H1 (cell line): Measurements from ENCODE around the gene ZNF614. TPM values are rescaled to one million over a fixed set of nuclear protein-coding genes. Genes with fewer than 3 reads are reported as not detected.

Experiments
- CBX8 ChIP-seq: fragments of 300-800, 300-1000 bp; sonication (generic); IDR thresholded peaks from 2 replicates; pipeline ENCODE4 v1.7.1; 2016; ENCODE audit warnings: low read depth, low read length, borderline replicate concordance
- EP300 ChIP-seq, 2 experiments: IDR thresholded peaks; 1 replicate in 1 of 2; 2 replicates in 1 of 2; pipeline ENCODE4 v1.6.1; 2011 to 2012; ENCODE audit warnings: low read depth in 2 of 2, low read length in 2 of 2, mild to moderate bottlenecking in 2 of 2, borderline replicate concordance in 1 of 2, inconsistent platforms in 1 of 2, moderate library complexity in 1 of 2
- EZH2 ChIP-seq: fragments of 200-600 bp; sonication (generic); IDR thresholded peaks from 2 replicates; pipeline ENCODE4 v1.7.1; 2012; ENCODE audit warnings: low read depth, mild to moderate bottlenecking, moderate library complexity, low read length, inconsistent platforms; ENCODE audit not compliant: severe bottlenecking
- KDM4A ChIP-seq: IDR thresholded peaks from one replicate; pipeline ENCODE4 v1.7.1; 2012; ENCODE audit warnings: low read depth, mild to moderate bottlenecking, moderate library complexity, low read length, inconsistent platforms; ENCODE audit not compliant: severe bottlenecking
- SP1 ChIP-seq: IDR thresholded peaks from 2 replicates; pipeline ENCODE4 v1.6.1; 2011; ENCODE audit warnings: low read depth, low read length
- polyA plus RNA-seq, 7 experiments: library from polyadenylated mRNA; depleted of rRNA in 3 of 7; stranded (reverse) in 5 of 7; unstranded in 2 of 7; fragments of >200 nt in 5 of 7; fragments of 200-250 nt in 2 of 7; gene quantifications; 1 replicate in 5 of 7; 2 replicates in 1 of 7; 4 replicates in 1 of 7; pipeline versions ENCODE4 v1.2.1 to v1.2.3, GENCODE V29; 2011 to 2013; ENCODE audit warnings: missing spikeins in 2 of 7, mixed read lengths in 2 of 7
- total RNA-seq: library from RNA; stranded (reverse); fragmentation: NEBNext Ultra II Directional; extraction: Animal tissue kit (Norgen Biotek cat#: 25700); gene quantifications from 2 replicates; pipeline ENCODE4 v1.2.1, GENCODE V29; 2021
- TF ChIP-seq, protein P1 (sequence below): fragments of 300-600 bp; sonication (generic); IDR thresholded peaks from 2 replicates; pipeline ENCODE4 v1.7.1; 2012; ENCODE audit warnings: low read length, moderate library complexity, mild to moderate bottlenecking, inconsistent platforms; ENCODE audit not compliant: insufficient replicate concordance

Gene ZNF614
- total and polyA plus RNA-seq, 2 of the 8 experiments (the other 6 are each of a cell fraction or from before 2014, with no cell fraction given), result 4.7 to 18.7 TPM

GRCh38 chr19:51983361-51983760 is 44.8 kb downstream of the ZNF614 start (continued):
- TF ChIP-seq, protein P1, sequence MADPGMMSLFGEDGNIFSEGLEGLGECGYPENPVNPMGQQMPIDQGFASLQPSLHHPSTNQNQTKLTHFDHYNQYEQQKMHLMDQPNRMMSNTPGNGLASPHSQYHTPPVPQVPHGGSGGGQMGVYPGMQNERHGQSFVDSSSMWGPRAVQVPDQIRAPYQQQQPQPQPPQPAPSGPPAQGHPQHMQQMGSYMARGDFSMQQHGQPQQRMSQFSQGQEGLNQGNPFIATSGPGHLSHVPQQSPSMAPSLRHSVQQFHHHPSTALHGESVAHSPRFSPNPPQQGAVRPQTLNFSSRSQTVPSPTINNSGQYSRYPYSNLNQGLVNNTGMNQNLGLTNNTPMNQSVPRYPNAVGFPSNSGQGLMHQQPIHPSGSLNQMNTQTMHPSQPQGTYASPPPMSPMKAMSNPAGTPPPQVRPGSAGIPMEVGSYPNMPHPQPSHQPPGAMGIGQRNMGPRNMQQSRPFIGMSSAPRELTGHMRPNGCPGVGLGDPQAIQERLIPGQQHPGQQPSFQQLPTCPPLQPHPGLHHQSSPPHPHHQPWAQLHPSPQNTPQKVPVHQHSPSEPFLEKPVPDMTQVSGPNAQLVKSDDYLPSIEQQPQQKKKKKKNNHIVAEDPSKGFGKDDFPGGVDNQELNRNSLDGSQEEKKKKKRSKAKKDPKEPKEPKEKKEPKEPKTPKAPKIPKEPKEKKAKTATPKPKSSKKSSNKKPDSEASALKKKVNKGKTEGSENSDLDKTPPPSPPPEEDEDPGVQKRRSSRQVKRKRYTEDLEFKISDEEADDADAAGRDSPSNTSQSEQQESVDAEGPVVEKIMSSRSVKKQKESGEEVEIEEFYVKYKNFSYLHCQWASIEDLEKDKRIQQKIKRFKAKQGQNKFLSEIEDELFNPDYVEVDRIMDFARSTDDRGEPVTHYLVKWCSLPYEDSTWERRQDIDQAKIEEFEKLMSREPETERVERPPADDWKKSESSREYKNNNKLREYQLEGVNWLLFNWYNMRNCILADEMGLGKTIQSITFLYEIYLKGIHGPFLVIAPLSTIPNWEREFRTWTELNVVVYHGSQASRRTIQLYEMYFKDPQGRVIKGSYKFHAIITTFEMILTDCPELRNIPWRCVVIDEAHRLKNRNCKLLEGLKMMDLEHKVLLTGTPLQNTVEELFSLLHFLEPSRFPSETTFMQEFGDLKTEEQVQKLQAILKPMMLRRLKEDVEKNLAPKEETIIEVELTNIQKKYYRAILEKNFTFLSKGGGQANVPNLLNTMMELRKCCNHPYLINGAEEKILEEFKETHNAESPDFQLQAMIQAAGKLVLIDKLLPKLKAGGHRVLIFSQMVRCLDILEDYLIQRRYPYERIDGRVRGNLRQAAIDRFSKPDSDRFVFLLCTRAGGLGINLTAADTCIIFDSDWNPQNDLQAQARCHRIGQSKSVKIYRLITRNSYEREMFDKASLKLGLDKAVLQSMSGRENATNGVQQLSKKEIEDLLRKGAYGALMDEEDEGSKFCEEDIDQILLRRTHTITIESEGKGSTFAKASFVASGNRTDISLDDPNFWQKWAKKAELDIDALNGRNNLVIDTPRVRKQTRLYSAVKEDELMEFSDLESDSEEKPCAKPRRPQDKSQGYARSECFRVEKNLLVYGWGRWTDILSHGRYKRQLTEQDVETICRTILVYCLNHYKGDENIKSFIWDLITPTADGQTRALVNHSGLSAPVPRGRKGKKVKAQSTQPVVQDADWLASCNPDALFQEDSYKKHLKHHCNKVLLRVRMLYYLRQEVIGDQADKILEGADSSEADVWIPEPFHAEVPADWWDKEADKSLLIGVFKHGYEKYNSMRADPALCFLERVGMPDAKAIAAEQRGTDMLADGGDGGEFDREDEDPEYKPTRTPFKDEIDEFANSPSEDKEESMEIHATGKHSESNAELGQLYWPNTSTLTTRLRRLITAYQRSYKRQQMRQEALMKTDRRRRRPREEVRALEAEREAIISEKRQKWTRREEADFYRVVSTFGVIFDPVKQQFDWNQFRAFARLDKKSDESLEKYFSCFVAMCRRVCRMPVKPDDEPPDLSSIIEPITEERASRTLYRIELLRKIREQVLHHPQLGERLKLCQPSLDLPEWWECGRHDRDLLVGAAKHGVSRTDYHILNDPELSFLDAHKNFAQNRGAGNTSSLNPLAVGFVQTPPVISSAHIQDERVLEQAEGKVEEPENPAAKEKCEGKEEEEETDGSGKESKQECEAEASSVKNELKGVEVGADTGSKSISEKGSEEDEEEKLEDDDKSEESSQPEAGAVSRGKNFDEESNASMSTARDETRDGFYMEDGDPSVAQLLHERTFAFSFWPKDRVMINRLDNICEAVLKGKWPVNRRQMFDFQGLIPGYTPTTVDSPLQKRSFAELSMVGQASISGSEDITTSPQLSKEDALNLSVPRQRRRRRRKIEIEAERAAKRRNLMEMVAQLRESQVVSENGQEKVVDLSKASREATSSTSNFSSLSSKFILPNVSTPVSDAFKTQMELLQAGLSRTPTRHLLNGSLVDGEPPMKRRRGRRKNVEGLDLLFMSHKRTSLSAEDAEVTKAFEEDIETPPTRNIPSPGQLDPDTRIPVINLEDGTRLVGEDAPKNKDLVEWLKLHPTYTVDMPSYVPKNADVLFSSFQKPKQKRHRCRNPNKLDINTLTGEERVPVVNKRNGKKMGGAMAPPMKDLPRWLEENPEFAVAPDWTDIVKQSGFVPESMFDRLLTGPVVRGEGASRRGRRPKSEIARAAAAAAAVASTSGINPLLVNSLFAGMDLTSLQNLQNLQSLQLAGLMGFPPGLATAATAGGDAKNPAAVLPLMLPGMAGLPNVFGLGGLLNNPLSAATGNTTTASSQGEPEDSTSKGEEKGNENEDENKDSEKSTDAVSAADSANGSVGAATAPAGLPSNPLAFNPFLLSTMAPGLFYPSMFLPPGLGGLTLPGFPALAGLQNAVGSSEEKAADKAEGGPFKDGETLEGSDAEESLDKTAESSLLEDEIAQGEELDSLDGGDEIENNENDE, result no peak
- TF ChIP-seq SP1 (no peak), CBX8 (no peak), KDM4A (no peak), EZH2 (no peak), EP300 (IDR thresholded peaks at IDR 0.05; ENCODE audit: borderline replicate concordance in 1 of 2, low read depth in 2 of 2, low read length in 2 of 2) (no peak)
